COLO829 (cell line): Measurements from ENCODE around the gene KCNJ1.
A peak's percentile ranks its signal among the peaks of the same experiment; 100 is the strongest.

Experiments used
- DNase-seq: peaks from one replicate; pipeline ENCODE4 v3.0.0; 2012; ENCODE audit warnings: low spot score

Gene KCNJ1

DNA sequence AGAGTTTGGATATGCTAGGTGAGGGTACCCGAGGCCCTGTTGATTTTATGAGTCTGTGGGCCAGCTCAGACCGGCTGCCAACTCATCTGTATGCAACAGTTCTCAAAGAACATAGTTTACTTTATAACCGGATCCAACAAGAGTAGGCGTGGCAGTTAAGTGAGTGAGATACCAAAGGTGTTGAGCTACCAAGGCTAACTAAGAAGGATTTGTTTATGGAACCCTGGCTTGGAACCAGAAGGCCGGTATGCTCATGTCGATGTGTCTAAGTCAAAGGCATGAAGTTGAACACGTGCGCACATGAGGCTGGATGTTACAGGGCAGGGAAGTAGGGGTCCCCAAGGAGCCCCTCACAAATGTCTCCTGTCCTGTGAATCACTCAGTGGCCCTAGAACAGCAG lies at the start of gene KCNJ1:
TSS of gene KCNJ1 (minus strand) at position 20 of the 400 bp plus-strand sequence. CDS start 27,053 bp downstream, outside the sequence.
- DNase-seq, result no peak

DNA sequence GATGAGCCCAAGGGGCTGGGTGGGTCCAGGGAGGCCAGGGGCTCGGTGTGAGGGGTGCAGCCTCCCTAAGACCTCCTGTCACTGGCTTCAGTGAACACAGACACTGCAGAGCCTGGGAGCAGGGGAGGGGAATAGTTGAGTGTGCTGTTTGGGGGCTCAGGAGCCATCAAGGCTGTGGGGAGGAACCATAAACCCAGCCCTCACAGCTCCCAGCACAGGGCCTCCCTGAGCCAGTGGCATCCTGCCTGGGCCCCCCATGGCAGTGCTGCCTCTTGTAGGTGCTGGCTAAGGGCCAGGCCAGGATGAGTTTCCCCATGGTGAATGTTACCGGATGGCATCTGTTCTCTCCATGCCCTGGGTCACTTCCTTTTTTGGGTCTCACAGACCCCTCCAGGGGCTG lies 49.6 kb upstream of the KCNJ1 start:
- no peak for DNase-seq

DNA sequence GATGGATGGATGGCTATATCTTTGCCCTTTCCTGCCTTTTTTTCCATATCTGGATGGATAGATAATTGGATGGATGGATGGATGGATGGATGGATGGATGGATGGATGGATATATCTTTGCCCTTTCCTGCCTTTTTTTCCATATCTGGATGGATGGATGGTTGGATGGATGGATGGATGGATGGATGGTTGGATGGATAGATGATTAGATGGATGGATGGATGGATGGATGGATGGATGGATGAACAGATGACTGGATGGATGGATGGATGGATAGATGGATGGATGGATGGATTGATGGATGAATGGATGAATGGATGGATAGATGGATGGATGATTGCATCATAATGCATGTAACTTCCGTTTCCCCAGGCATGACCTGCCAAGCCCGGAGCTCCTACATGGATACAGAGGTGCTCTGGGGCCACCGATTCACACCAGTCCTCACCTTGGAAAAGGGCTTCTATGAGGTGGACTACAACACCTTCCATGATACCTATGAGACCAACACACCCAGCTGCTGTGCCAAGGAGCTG lies 49.0 kb upstream of the KCNJ1 start:
- DNase-seq, result no peak

DNA sequence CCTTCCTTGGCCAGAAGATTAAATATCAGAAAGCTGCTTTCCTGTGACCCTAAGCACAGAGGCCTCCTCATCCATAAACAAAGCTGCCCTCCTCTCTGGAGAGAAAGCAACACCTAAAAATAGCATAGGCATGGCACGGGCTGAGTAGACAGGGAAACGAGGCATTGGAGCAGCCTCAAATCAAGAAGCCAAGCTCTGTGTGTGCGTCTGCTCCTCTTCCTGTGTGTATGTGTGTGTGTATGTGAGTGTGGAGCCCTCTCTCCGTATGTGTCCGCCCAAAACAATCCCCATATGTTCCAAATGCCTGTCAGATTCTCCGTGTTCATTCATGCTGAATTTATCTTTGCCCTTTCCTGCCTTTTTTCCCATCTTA lies 48.0 kb upstream of the KCNJ1 start:
- no peak for DNase-seq

DNA sequence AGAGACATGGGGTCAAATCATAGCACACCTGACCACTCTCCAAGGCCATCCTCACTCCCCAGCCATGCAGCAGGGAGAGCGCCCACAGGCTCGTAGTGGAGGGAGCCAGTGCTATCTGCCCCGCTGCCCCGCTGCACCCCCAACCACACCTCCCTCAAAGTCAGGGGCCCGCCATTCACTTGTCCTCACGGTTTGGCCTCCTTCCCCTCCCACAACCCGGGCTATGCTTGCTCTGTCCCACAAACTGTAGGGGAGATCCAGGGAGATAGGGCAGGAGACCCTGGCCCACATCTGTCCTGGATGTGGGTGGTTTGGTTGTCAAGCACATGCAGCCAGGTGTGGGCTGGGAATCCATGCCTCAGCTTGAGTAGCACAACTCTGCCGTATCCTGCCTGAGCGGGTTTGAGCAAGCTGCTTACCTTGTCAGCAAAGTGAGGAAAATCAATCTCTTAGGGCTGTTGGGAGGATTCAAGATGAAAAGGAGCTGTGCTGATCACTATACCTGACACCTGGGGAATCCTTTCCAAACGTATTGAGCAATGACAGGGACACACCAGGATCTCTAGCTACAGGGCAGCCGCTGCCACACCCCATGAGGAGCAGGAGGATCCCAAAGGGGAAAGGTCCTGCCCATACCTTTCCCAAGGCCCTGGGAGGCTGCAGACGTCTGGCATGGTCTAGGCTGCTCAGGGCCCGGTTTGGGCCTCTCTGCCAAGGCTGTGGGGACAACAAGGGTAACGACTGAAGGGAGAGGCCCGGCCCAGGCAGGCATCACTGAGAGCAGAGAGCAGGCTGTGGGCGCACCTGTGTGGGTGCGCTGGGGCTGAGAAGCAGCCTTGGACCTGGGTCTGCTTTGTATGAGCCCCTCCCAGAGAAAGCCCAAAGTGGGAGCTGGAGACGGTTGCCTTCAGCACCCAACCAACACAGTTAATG lies 47.4 kb upstream of the KCNJ1 start:
- DNase-seq, result no peak

DNA sequence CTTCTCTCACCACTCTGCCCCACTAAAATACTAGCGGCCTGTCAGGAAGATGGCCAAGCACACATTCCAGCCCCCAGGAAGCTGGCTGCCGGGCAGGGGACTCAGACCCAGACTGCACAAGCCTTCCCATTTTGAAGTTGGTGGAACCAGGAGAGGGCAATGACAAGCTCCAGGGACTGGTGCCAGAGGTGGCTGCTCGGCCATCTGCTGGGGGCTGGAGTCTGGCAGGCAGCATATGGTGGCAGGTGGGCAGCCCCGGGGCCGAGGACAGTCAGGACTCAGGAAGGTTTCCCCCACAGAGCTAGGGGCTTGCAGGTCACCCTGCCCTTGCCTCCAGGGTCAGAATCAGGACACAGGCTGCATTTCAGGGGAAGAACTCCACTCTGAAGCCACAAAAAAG lies 46.7 kb upstream of the KCNJ1 start:
- DNase-seq, result no peak

DNA sequence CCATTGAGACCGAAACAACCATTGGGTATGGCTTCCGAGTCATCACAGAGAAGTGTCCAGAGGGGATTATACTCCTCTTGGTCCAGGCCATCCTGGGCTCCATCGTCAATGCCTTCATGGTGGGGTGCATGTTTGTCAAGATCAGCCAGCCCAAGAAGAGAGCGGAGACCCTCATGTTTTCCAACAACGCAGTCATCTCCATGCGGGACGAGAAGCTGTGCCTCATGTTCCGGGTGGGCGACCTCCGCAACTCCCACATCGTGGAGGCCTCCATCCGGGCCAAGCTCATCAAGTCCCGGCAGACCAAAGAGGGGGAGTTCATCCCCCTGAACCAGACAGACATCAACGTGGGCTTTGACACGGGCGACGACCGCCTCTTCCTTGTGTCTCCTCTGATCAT lies 44.6 kb upstream of the KCNJ1 start:
- DNase-seq, result no peak

DNA sequence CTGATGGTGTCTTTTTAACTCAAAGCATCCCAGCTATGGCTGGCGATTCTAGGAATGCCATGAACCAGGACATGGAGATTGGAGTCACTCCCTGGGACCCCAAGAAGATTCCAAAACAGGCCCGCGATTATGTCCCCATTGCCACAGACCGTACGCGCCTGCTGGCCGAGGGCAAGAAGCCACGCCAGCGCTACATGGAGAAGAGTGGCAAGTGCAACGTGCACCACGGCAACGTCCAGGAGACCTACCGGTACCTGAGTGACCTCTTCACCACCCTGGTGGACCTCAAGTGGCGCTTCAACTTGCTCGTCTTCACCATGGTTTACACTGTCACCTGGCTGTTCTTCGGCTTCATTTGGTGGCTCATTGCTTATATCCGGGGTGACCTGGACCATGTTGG lies 44.1 kb upstream of the KCNJ1 start:
- no peak for DNase-seq

DNA sequence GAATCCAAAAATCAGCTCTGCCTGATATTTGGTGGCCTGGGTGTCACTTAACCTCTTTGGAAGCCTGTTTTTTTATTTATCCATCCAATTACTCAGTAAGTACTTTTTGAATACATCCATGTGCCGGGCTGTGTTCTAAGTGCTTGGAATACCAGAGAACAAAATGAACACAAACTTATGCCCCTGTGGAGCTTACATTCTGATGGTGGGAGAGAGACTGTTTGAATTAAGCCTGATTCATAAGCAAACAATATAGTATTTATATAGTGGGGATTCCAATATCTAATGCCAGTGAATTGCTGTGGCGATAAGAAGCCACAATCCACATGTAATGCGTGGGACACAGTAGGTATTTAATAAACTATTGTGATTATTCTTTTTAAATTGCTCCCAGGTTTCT lies 43.5 kb upstream of the KCNJ1 start:
- no peak for DNase-seq

DNA sequence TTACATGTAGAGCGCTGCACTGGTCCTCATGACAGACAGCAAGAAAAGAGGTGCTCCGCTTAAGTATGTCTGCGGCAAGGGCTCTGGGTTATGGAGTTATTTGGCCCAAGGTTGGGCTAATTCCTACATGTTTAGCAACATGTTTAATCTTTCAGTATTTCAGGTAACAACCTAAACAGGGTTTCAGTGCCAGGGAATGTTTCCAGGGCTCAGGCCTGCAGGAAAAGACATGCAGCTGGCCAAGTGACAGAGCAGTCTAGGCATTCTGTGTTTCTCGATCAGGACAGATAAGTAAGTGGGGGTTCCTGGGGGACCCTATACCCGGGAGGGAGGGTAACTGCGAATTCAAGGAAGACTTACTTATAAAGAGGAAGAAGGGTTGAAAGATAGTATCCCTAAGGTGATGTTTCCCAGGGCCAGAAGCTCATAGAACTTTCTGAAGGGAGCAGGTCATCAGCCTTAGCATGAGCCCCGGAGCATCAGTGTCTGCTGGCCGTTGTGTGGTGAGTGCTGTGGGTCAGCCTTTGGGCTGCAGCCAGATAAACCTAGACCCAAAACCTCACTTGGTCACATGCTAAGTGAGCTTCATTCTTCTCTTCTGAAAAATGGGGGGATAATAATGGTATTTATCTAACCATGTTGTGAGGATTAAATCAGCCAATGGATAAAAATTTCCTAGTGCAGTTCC lies 42.5 kb upstream of the KCNJ1 start:
- DNase-seq, result no peak

DNA sequence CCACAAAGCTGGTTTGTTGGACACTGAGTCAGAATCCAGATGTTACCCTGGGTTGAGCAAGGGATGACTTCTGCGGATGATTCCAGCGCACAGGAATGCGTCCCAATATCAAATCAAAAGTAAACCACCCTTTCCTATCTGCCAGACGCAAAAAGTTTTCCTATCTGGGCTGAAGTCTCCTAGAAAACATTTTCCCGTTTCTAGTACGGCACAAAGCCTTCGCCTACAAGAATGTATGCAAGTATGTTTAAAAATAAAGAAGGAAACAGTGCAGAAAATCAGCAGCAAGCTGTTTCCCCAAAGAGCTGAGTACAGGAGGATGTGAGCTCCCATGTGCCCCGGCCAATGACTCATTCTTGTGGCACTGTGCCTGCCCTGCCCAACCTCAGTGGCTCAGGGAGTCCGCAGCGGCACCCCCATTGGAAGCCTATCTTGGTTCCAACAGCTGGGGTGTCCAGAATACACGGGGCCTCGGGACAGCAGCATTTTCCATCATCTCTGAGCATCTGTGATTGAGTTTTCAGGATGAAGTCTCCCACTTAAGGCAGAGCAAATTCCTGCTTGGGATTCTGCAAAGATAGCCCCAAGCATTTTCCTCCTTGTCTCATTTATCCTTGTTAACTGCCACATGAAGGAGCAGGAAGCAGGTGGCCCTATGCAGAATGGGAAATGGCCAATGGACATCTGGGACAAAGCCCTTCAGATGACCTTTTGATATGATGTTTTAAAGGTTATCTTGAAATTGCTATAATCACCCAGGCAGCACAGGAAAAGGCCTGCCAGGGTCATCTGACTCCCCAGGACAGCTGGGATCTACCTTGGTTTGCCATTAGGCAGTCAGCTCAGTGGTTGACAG lies 41.5 kb upstream of the KCNJ1 start:
- DNase-seq, result no peak

DNA sequence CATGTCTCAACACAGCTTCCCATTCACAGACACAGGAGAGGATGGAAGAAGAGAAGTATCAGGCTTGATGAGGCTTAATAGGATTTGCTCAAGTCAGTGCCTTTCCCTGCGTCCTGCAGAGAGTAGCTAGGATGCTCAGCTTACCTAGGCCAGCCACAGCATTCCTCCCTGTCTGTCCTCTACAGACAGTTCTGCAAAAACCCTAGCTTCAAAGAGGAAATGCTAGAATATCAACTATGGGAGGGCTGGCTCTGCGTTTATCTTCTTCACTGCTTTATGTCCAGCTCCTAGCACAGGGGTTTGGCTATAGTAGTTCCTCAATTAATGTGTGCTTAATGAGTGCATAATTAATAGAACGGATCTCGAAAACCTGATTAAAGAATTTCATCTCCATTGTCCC lies 40.5 kb upstream of the KCNJ1 start:
- no peak for DNase-seq

DNA sequence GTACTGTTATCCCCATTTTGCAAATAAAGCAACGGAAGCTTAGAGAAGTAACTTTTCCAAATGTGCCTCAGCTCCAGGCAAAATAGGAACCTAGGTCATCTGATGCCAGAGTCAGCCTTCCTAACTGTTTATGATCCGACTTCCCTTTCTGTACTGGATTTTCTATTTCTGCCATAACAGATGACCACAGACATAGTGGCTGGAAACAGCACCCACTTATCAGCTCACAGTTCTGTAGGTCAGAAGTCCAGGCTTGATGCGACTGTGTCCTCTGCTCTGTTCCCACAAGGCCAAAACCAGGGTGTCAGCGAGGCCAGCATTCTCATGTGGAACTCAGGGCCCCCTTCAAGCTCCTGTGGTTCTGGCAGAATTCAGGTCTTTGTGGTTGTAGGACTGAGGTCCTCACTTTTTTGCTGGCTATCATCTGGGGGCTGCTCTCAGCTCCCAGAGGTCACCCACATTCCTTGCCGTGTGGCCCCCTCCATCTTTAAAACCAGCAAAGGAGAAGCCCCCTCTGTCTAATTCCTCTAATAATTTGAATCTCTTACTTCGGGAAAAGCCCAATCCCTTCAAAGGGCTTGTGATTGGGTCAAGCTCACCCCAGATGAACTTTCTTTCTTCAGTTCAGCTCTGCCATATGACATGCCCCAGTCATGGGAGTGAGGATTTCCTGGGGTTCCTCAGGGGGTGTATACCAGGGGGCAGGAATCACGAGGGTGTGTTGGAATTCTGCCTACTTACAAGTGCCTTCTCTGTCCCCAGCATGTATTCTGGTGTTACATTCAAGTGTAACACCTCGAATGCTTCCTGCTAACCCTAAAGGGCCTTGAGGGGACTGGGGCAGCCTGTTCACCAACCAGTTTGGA lies 39.3 kb upstream of the KCNJ1 start:
- no peak for DNase-seq

DNA sequence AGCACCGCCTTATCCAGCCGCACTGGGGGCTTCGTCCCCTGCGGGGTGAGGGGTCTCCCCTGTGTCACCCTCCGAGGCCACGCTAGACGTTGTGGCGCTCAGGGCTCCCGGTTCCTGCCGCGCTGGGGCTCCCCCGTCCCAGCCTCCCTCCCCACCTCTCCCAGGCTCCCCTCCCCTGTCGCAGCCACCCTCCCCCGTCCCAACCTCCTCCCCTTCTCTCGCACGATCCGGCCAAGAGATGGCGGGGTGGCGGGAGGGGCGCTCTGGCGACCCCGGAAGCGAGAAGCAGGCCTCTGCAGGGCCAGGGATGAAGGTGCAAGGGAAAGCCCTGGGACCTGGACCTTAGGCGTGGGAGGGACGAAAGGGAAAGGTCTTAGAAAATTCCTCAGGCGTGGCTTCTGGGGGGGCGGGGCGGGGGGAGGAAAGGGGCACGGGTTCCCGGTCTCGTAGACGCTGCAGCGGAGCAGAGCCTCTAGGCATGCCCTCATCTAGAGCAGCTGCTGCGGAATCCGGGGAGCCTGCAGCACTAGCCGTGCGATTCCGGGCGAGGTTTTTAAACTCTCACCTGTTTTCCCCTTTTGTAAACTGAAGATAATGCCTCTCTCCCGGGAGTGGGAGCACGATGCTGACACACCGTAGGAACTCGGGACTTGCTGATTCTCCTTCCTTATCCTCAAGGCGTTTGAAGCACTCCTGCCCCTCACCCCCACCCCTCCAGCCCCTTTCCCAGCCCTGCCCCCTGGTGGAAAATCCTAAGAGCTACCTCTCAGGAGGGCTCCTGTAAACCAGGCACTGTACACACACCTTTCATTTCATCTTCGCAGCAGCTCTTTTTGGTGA lies 38.5 kb upstream of the KCNJ1 start:
- peak; percentile 45 for DNase-seq

DNA sequence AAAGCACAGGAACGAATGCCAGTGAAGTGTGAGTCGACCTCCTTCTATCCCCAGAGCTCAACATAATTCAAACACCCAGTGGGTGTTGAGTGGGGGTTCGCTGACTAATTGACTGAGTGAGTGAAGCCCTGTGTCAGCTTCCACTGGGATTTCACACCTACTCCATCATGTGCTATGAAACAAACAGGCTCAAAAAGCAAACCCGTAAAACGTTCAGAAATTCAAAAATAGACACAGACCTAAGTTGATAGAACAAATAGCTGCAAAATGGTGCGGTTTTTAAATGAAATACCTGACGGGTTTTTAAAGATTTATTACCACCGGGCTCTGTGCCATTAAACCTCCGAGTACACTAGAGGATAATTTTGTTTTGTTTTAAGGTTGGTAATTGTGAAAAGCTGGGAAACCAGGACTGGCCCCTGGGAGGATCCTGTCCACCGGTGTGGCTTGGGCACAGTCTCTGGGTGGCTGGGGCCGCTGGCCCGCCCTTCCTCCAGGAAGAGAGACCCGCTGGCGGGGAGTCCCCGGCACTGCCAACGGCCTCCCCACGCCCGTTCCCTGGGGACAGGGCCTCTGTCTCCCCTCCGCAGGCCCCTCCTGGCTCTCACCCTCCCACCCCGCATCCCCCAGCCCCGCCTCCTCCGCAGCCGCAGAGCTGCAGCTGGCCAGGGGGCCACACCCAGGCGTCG lies 37.7 kb upstream of the KCNJ1 start:
- no peak for DNase-seq

DNA sequence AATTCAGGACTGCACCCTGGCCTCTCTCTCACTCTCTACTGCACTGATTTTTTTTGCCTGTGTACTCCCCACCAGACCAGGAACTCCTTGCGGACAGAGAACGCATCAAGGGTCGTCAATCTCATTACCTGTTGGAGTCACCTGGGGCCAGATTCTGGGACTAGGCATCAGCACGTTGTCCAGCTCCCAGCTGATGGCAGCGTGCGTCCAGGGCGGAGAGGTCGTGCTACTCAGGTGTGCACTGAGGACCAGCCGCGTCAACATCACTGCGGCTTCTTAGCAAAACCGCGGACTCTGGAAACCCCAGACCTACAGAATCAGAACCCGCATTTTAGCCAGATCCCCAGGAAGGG lies 37.2 kb upstream of the KCNJ1 start:
- no peak for DNase-seq

DNA sequence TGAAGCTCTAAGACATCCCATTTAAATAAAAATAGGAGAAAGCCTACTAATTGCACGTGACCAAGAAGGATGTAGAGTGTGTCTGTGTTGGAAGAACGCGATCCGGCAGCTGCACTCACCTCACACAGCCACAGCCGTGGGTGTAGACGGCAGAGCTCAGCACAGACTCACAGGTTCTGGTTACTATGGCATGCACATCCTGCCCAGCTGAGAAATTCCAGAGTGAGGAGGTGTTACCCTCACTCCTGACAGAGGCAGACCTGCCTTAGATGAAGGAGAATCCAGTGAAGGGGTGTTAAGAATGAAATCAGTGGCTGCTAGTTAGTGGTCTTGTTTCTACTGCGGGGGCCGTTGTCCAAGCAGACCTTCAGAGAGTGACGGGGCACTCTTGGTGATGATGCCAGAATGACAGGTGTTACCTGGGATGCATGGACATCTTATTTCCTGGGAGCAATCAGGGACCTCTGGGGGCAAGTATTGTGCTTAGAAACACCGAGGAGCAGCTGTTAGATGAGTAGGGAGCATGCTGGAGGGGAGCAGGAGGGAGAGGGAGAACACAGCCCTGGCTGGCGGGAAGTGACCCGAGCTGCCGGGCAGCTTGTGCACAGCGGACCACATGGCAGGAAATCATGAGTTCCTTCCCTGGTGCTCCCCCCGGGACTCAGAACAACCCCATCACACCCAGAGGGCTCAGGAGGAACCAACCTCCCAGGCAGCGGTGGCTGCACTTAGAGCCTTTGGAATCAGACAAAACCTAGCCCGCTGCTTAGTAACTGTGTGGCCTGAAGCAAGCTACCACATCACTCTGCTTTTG lies 36.4 kb upstream of the KCNJ1 start:
- DNase-seq, result no peak

DNA sequence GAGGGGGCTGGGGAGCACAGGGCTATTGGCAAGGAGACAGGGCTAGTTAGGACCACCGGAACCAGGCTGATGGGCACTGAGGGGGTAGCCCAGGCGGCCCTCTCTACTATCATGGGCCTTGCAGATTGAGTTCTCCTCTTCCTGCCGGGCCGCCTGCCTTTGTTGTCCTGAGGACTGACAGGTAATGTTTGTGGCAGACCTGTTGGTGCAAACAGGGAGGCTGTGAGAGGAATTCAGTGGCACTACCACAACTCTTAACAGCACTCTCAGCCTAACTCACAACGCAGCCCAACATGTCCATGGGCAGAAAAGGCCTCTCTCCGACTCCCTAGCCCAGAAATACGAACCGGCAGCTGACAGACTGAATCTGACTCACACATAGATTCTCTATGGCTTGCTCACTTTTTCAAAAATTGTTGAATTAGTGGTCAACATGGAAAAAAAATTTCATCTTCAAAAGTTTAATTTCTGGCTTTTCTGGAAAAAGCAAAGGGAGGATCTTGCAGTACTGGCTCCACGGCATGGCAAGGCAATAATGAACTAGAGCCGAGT lies 35.5 kb upstream of the KCNJ1 start:
- no peak for DNase-seq
